Gastroesophageal sphincter (tissue), 3 donors: ENCODE measurements around the gene FCGBP.

Source experiments
- CTCF ChIP-seq, 4 experiments: fragments of 200-600 bp in 2 of 4; fragments of 450-650 bp in 2 of 4; sonication (generic) in 1 of 4; IDR thresholded peaks; one replicate each; pipeline ENCODE4 v1.5.1; 2017 to 2019; ENCODE audit warnings: antibody characterized with exemption in 4 of 4, mild to moderate bottlenecking in 2 of 4, moderate library complexity in 2 of 4
- EP300 ChIP-seq: sonication (generic); formaldehyde crosslinking; IDR thresholded peaks from one replicate; pipeline ENCODE4 v1.6.1; 2017; ENCODE audit warnings: antibody characterized with exemption, mild to moderate bottlenecking
- POLR2A ChIP-seq, 2 donors: fragments of 450-650 bp; IDR thresholded peaks; one replicate each; pipeline ENCODE4 v1.6.1; 2017; ENCODE audit warnings: antibody characterized with exemption in 2 of 2, mild to moderate bottlenecking in 2 of 2, moderate library complexity in 1 of 2

DNA sequence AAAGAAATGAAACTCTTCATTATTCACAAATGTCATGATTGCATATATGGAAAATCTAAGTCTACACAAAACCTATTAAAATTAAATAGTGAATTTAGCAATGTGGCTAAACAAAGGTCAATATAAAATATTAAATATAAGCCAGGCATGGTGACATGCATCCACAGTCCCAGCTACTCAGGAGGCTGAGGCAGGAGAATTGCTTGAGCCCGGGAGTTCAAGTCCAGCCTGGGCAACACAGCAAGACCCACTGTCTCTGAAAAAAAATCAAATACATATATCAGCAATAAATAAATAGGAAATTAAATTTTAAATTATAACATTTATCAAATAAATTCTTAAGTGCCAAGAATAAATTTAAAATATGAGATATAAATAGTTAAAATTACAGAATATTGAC is 48.4 kb upstream of the FCGBP start:
- TF ChIP-seq CTCF (IDR thresholded peaks at IDR 0.05) (no peak), POLR2A (IDR thresholded peaks at IDR 0.05) (no peak), EP300 (no peak)
